ENCODE measurements around the gene SMC4. TPM values are rescaled to one million over a fixed set of nuclear protein-coding genes. Genes with fewer than 3 reads are reported as not detected.

The SMC4 gene
- total RNA-seq, 1 donor from 2014 or later, result 5.0 TPM

- no peak overlapping the region for H3K4me3 ChIP-seq
- H3K9me3 ChIP-seq, result no peaks in the 10 kb centered on the region
- no peaks in the 10 kb centered on the region for H3K27me3 ChIP-seq
- no peaks in the 10 kb centered on the region for H3K4me1 ChIP-seq
- no peak for DNase-seq (ENCODE audit: low spot score in 2 of 2)
- H3K36me3 ChIP-seq, result peaks cover 0 to 19% of the 10 kb centered on the region in 2 donors
- H3K27ac ChIP-seq, result no peak overlapping the region
- intact Hi-C loops (cut with DNase I), result no loop called here
- no peak for TF ChIP-seq CTCF (IDR thresholded peaks at IDR 0.05)
Observed at GRCh38 chr3:160370987-160371857, 28.2 kb upstream of the SMC4 start.

- intact Hi-C loops (cut with DNase I), result no loop called here
- Histone ChIP-seq H3K4me1 (no peaks in the 10 kb centered on the region), H3K27me3 (no peaks in the 10 kb centered on the region), H3K36me3 (peaks cover 7 to 28% of the 10 kb centered on the region in 2 donors), H3K4me3 (no peak overlapping the region), H3K27ac (no peak overlapping the region), H3K9me3 (no peaks in the 10 kb centered on the region)
- no peak for TF ChIP-seq CTCF (IDR thresholded peaks at IDR 0.05)
- DNase-seq (ENCODE audit: low spot score in 2 of 2), result no peak
Observed at GRCh38 chr3:160372780-160373179, 26.7 kb upstream of the SMC4 start.

DNA sequence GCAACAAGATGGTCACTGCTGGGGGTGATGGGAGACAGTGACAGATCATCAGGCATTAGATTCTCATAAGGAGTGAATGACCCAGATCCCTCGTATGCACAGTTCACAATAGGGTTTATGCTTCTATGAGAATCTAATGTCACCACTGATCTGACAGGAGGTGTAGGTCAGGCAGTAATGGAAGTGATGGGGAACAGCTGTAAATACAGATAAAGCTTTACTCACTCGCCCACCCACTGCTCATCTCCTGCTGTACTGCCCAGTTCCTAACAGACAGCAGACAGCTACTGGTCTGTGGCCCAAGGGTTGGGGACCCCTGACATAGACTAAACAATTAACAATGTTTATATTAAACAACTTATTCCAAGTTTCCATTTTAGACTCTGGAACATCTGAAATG, 25.8 kb upstream of the SMC4 start:
- intact Hi-C loops (cut with DNase I), result no loop called here
- Histone ChIP-seq H3K36me3 (peaks cover 7 to 28% of the 10 kb centered on the region in 2 donors), H3K27me3 (no peaks in the 10 kb centered on the region), H3K4me3 (no peak overlapping the region), H3K27ac (no peak overlapping the region), H3K9me3 (no peaks in the 10 kb centered on the region), H3K4me1 (no peaks in the 10 kb centered on the region)
- no peak for TF ChIP-seq CTCF (IDR thresholded peaks at IDR 0.05)
- DNase-seq (ENCODE audit: low spot score in 2 of 2), result no peak

- Histone ChIP-seq H3K27me3 (no peaks in the 10 kb centered on the region), H3K4me3 (no peak overlapping the region), H3K4me1 (no peaks in the 10 kb centered on the region), H3K27ac (no peak overlapping the region), H3K9me3 (no peaks in the 10 kb centered on the region), H3K36me3 (peaks cover 7 to 28% of the 10 kb centered on the region in 2 donors)
- TF ChIP-seq CTCF (IDR thresholded peaks at IDR 0.05), result no peak
- no peak for DNase-seq (ENCODE audit: low spot score in 2 of 2)
- intact Hi-C loops (cut with DNase I), result no loop called here
Observed at GRCh38 chr3:160374472-160374871, 25.0 kb upstream of the SMC4 start.

DNA sequence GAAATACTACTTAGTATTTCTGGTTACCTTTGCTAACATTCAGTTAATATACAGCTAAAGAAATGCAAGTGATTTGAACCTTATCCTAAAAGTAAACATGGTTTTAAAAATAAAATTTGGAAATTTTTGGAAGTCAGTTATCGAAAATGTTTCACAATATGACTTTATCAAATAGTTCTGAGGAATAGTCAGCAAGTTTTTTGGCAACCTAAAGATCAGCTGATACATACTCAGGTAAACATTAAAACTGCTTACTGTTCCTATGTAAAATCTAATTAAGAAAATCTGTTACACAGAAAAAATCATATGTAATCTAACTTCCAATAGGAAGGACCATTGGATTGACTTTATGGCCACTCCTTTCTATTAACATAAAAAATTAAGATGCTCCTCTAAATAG, 24.5 kb upstream of the SMC4 start:
- no peak overlapping the region for H3K4me3 ChIP-seq
- H3K4me1 ChIP-seq, result no peaks in the 10 kb centered on the region
- no peaks in the 10 kb centered on the region for H3K27me3 ChIP-seq
- no peaks in the 10 kb centered on the region for H3K9me3 ChIP-seq
- no peak overlapping the region for H3K27ac ChIP-seq
- TF ChIP-seq CTCF (IDR thresholded peaks at IDR 0.05), result no peak
- intact Hi-C loops (cut with DNase I), result no loop called here
- no peak for DNase-seq (ENCODE audit: low spot score in 2 of 2)
- peaks cover 7 to 33% of the 10 kb centered on the region in 2 donors for H3K36me3 ChIP-seq
